SK-N-SH (cell line): ENCODE data around the gene CSNK2B. TPM values are rescaled to one million over a fixed set of nuclear protein-coding genes. Genes with fewer than 3 reads are reported as not detected.

Source experiments
- CTCF ChIA-PET: fragments of 300-600, 350-600 bp; formaldehyde crosslinking; extraction: SDS; loops from one replicate; lab custom pipeline; 2021; lab: Yijun Ruan, JAX
- POLR2A ChIA-PET: fragments of 350-600 bp; sonication (Branson Sonifier 250); formaldehyde crosslinking; extraction: SDS; loops from one replicate; lab custom pipeline; 2020; ENCODE audit warnings: antibody characterized with exemption, inconsistent platforms; lab: Yijun Ruan, JAX
- DNase-seq: peaks from one replicate; pipeline ENCODE4 v3.0.0; 2012
- H2AFZ ChIP-seq: fragments of 200-600 bp; sonication (generic); 2 replicates; pipeline ENCODE4 v1.8.1; 2016; ENCODE audit warnings: antibody characterized with exemption, mild to moderate bottlenecking, low read depth
- H3F3A ChIP-seq: fragments of 200-600 bp; sonication (generic); replicated peaks from 2 replicates; pipeline ENCODE3; 2016; ENCODE audit warnings: antibody characterized with exemption, mild to moderate bottlenecking; ENCODE audit not compliant: insufficient read depth
- H3K27ac ChIP-seq, 2 experiments: fragments of 200-500 bp in 1 of 2; fragments of 200-600 bp in 1 of 2; sonication (Bioruptor generic) in 1 of 2; sonication (generic), shearing (Covaris generic) in 1 of 2; 2 replicates each; pipeline versions ENCODE4 v1.5.1 to v1.6.1; 2014 to 2016; ENCODE audit warnings: low read depth in 2 of 2, inconsistent platforms in 1 of 2, low read length in 1 of 2, mild to moderate bottlenecking in 1 of 2, mixed read lengths in 1 of 2
- H3K27me3 ChIP-seq: fragments of 200-600 bp; sonication (generic), shearing (Covaris generic); 2 replicates; pipeline ENCODE4 v1.6.1; 2016; ENCODE audit warnings: mixed run types; ENCODE audit not compliant: insufficient read depth
- H3K36me3 ChIP-seq, 2 experiments: fragments of 200-500 bp in 1 of 2; fragments of 200-600 bp in 1 of 2; sonication (Bioruptor generic) in 1 of 2; sonication (generic) in 1 of 2; replicated peaks in 1 of 2; 2 replicates each; pipeline versions ENCODE3 to v1.5.1; 2014 to 2016; ENCODE audit warnings: low read length in 1 of 2, mild to moderate bottlenecking in 1 of 2; ENCODE audit not compliant: insufficient read depth in 2 of 2, control insufficient read depth in 1 of 2
- H3K4me1 ChIP-seq, 2 experiments: fragments of 200-500 bp in 1 of 2; fragments of 200-600 bp in 1 of 2; sonication (Bioruptor generic) in 1 of 2; sonication (generic), shearing (Covaris generic) in 1 of 2; 2 replicates each; pipeline versions ENCODE4 v1.5.1 to v1.6.1; 2014 to 2016; ENCODE audit warnings: low read depth in 1 of 2, low read length in 1 of 2, mixed run types in 1 of 2; ENCODE audit not compliant: insufficient read depth in 2 of 2, control insufficient read depth in 1 of 2
- H3K4me2 ChIP-seq: fragments of 200-600 bp; sonication (generic), shearing (Covaris generic); 2 replicates; pipeline ENCODE4 v1.6.1; 2017; ENCODE audit warnings: mixed run types
- H3K4me3 ChIP-seq, 2 experiments: fragments of 200-500 bp in 1 of 2; fragments of 200-600 bp in 1 of 2; sonication (Bioruptor generic) in 1 of 2; sonication (generic), shearing (Covaris generic) in 1 of 2; 2 replicates each; pipeline versions ENCODE4 v1.5.1 to v1.8.1; 2014 to 2016; ENCODE audit warnings: low read depth in 2 of 2, inconsistent platforms in 1 of 2, low read length in 1 of 2, mild to moderate bottlenecking in 1 of 2, mixed read lengths in 1 of 2, moderate library complexity in 1 of 2
- H3K79me2 ChIP-seq: fragments of 200-600 bp; sonication (generic); 2 replicates; pipeline ENCODE4 v1.8.1; 2017; ENCODE audit warnings: mild to moderate bottlenecking; ENCODE audit not compliant: insufficient read depth
- H3K9ac ChIP-seq: fragments of 200-600 bp; sonication (generic); 2 replicates; pipeline ENCODE4 v1.6.1; 2017; ENCODE audit warnings: mixed run types
- H3K9me2 ChIP-seq: fragments of 200-600 bp; sonication (generic); 2 replicates; pipeline ENCODE4 v1.6.1; 2017; ENCODE audit warnings: mixed run types
- H3K9me3 ChIP-seq: fragments of 200-600 bp; sonication (generic); 2 replicates; pipeline ENCODE4 v1.6.1; 2017; ENCODE audit warnings: mixed run types, mild to moderate bottlenecking, moderate library complexity
- H4K20me1 ChIP-seq: fragments of 200-600 bp; sonication (generic); 2 replicates; pipeline ENCODE4 v1.6.1; 2017; ENCODE audit warnings: mild to moderate bottlenecking, mixed run types; ENCODE audit not compliant: insufficient read depth
- ELF1 ChIP-seq: IDR thresholded peaks from 2 replicates; pipeline ENCODE4 v1.4.0; 2012
- EP300 ChIP-seq, 2 experiments: IDR thresholded peaks; 2 replicates each; pipeline versions ENCODE4 v1.4.0 to v1.6.1; 2012; ENCODE audit warnings: borderline replicate concordance in 1 of 2, low read depth in 1 of 2, low read length in 1 of 2
- EZH2phosphoT487 ChIP-seq: fragments of 200-600 bp; sonication (generic); IDR thresholded peaks from 2 replicates; pipeline ENCODE4 v1.6.1; 2017; ENCODE audit warnings: low read depth, mixed run types, mild to moderate bottlenecking, antibody characterized with exemption, moderate library complexity, borderline replicate concordance
- FOXJ3 ChIP-seq: sonication (generic); formaldehyde crosslinking; IDR thresholded peaks from 2 replicates; pipeline ENCODE4 v1.5.1; 2020; ENCODE audit warnings: mild to moderate bottlenecking, missing genetic modification reagents
- FOXM1 ChIP-seq: IDR thresholded peaks from 2 replicates; pipeline ENCODE4 v1.4.0; 2012; ENCODE audit warnings: low read depth, mild to moderate bottlenecking
- MEF2A ChIP-seq: IDR thresholded peaks from 2 replicates; pipeline ENCODE4 v1.4.0; 2012; ENCODE audit warnings: low read depth, borderline replicate concordance
- MXI1 ChIP-seq: IDR thresholded peaks from 2 replicates; pipeline ENCODE4 v1.6.1; 2012; ENCODE audit warnings: mild to moderate bottlenecking, low read depth, low read length, improper control_type of control experiment
- PBX3 ChIP-seq: IDR thresholded peaks from 2 replicates; pipeline ENCODE4; 2012
- RAD21 ChIP-seq: IDR thresholded peaks from 2 replicates; pipeline ENCODE4 v1.6.1; 2012; ENCODE audit warnings: mild to moderate bottlenecking, low read length
- RXRA ChIP-seq: IDR thresholded peaks from 2 replicates; pipeline ENCODE4 v1.4.0; 2012; ENCODE audit warnings: low read depth, mild to moderate bottlenecking, borderline replicate concordance
- SIN3A ChIP-seq: IDR thresholded peaks from 2 replicates; pipeline ENCODE4 v1.6.1; 2012; ENCODE audit warnings: low read depth, mild to moderate bottlenecking, low read length, moderate library complexity, borderline replicate concordance
- TAF1 ChIP-seq: IDR thresholded peaks from 2 replicates; pipeline ENCODE4 v1.6.1; 2012; ENCODE audit warnings: low read depth, mild to moderate bottlenecking, low read length, moderate library complexity, borderline replicate concordance
- TCF12 ChIP-seq: IDR thresholded peaks from 2 replicates; pipeline ENCODE4 v1.4.0; 2012
- TEAD4 ChIP-seq: IDR thresholded peaks from 2 replicates; pipeline ENCODE4 v1.4.0; 2012; ENCODE audit warnings: mild to moderate bottlenecking, borderline replicate concordance; ENCODE audit not compliant: insufficient read depth
- USF2 ChIP-seq: fragments of 150-350 bp; IDR thresholded peaks from 2 replicates; pipeline ENCODE4 v1.6.1; 2017; ENCODE audit warnings: antibody characterized with exemption, low read length, low read depth, borderline replicate concordance
- WGBS: methylation state at CpG from one replicate; pipeline ENCODE4 v1.1.6; 2017; ENCODE audit warnings: low lambda C conversion rate; 5-methylcytosine and 5-hydroxymethylcytosine counted together
- polyA plus RNA-seq, 3 experiments: library from polyadenylated mRNA; depleted of rRNA; stranded (reverse); fragments of >200 nt; gene quantifications; 2 replicates each; pipeline ENCODE4 v1.2.3, GENCODE V29; 2012
- TF ChIP-seq, protein P1 (sequence below): fragments of 150-350 bp; IDR thresholded peaks from 2 replicates; pipeline ENCODE4 v1.6.1; 2016; ENCODE audit warnings: mild to moderate bottlenecking, low read depth, low read length
- TF ChIP-seq, protein P2 (sequence below): IDR thresholded peaks from 2 replicates; pipeline ENCODE4 v1.4.0; 2012; ENCODE audit warnings: low read depth

The CSNK2B gene
- polyA plus RNA-seq, 1 of the 3 experiments (the other 2 are of a cell fraction) = 101 TPM

- ChIA-PET CTCF (interaction anchor here (0.7 to 4.5 kb wide), 9 partner anchors 10 to 146 kb away, joined by 3 to 29 read pairs (median 5); partner anchors contain the start of genes C6orf47, LY6G5C and VARS1), POLR2A (no interaction called here)
- H3K27me3 ChIP-seq = no peaks in the 10 kb centered on the region
- H4K20me1 ChIP-seq = no peaks in the 10 kb centered on the region
- H3K9me3 ChIP-seq = no peaks in the 10 kb centered on the region
- H2AFZ ChIP-seq = no peak overlapping the region
- H3F3A ChIP-seq = no peaks in the 10 kb centered on the region
- DNase-seq = no peak
- H3K36me3 ChIP-seq = peaks cover 18 to 56% of the 10 kb centered on the region in 2 experiments
- no peak overlapping the region for H3K9ac ChIP-seq
- H3K4me3 ChIP-seq = no peak overlapping the region
- no peaks in the 10 kb centered on the region for H3K4me1 ChIP-seq
- no peaks in the 10 kb centered on the region for H3K79me2 ChIP-seq
- WGBS = 80% methylated on average over 10 of the region's 10 CpGs
- TF ChIP-seq TCF12 (no peak), ELF1 (no peak), SIN3A (no peak), RAD21 (no peak), USF2 (no peak), MEF2A (no peak), MXI1 (no peak), RXRA (no peak), TAF1 (no peak), EZH2phosphoT487 (no peak), FOXM1 (no peak), EP300 (IDR thresholded peaks at IDR 0.05; ENCODE audit: borderline replicate concordance in 1 of 2, low read depth in 1 of 2, low read length in 1 of 2) (no peak), TEAD4 (no peak), PBX3 (no peak), FOXJ3 (CRISPR knock-in tag) (no peak)
- TF ChIP-seq, protein P1, sequence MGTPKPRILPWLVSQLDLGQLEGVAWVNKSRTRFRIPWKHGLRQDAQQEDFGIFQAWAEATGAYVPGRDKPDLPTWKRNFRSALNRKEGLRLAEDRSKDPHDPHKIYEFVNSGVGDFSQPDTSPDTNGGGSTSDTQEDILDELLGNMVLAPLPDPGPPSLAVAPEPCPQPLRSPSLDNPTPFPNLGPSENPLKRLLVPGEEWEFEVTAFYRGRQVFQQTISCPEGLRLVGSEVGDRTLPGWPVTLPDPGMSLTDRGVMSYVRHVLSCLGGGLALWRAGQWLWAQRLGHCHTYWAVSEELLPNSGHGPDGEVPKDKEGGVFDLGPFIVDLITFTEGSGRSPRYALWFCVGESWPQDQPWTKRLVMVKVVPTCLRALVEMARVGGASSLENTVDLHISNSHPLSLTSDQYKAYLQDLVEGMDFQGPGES = no peak
- TF ChIP-seq, protein P2, sequence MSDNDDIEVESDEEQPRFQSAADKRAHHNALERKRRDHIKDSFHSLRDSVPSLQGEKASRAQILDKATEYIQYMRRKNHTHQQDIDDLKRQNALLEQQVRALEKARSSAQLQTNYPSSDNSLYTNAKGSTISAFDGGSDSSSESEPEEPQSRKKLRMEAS = no peak
- H3K9me2 ChIP-seq = no peaks in the 10 kb centered on the region
- H3K27ac ChIP-seq = no peak overlapping the region
- no peak overlapping the region for H3K4me2 ChIP-seq
Measured at GRCh38 chr6:31690231-31691077, 24.6 kb downstream of the CSNK2B start.
